Ovary (tissue), 9 donors: ENCODE results near the gene WNT7B. TPM values are rescaled to one million over a fixed set of nuclear protein-coding genes. Genes with fewer than 3 reads are reported as not detected.

ENCODE experiments used
- DNase-seq, 5 donors: peaks; one replicate each; pipeline ENCODE4 v3.0.0-alpha.2; 2019 to 2020
- H3K27ac ChIP-seq, 2 donors: fragments of 200-600 bp; one replicate each; pipeline versions ENCODE4 v1.5.1 to v1.8.0; 2019 to 2022
- H3K27me3 ChIP-seq: fragments of 200-600 bp; one replicate; pipeline ENCODE4 v1.8.0; 2022
- H3K36me3 ChIP-seq: fragments of 200-600 bp; sonication (generic); one replicate; pipeline ENCODE4 v1.5.1; 2019
- H3K4me1 ChIP-seq: one replicate; pipeline ENCODE4 v1.8.1; 2013; ENCODE audit warnings: mild to moderate bottlenecking, moderate library complexity; ENCODE audit not compliant: insufficient read depth
- H3K4me3 ChIP-seq: fragments of 200-600 bp; sonication (generic); one replicate; pipeline ENCODE4 v1.5.1; 2017
- H3K9me3 ChIP-seq, 2 donors: fragments of 200-600 bp in 1 of 2; sonication (generic) in 1 of 2; one replicate each; pipeline versions ENCODE4 v1.5.1 to v1.8.1; 2013 to 2019; ENCODE audit warnings: mild to moderate bottlenecking in 1 of 2, moderate library complexity in 1 of 2
- EP300 ChIP-seq: sonication (generic); formaldehyde crosslinking; IDR thresholded peaks from one replicate; pipeline ENCODE4 v1.6.1; 2017; ENCODE audit warnings: antibody characterized with exemption
- POLR2A ChIP-seq: fragments of 450-650 bp; IDR thresholded peaks from one replicate; pipeline ENCODE4 v1.6.1; 2017; ENCODE audit warnings: antibody characterized with exemption, mild to moderate bottlenecking, moderate library complexity
- WGBS, 3 donors: extraction: QIAGEN DNeasy Blood & Tissue Kit in 1 of 3; methylation state at CpG; one replicate each; pipeline versions ENCODE4 v1.1.5 to v1.1.7; 2013 to 2017; 5-methylcytosine and 5-hydroxymethylcytosine counted together
- intact Hi-C, 4 donors: fragments of 100-400 bp; cut with DNase I; formaldehyde crosslinking; loops; one replicate each; pipeline versions ENCODE4 v1.11.0 to v1.15.1; 2022 to 2023
- polyA plus RNA-seq, 2 donors: library from polyadenylated mRNA; stranded (reverse); fragments of 200-250 nt in 1 of 2; fragments of 350-450 nt in 1 of 2; fragmentation: Illumina TruSeq in 1 of 2; extraction: RNeasy Lipid Tissue Mini Kit (QIAGEN cat#74804) in 1 of 2; gene quantifications; one replicate each; pipeline ENCODE4 v1.2.3, GENCODE V29; 2013 to 2014
- total RNA-seq, 7 donors: library from RNA; depleted of rRNA in 2 of 7; stranded (reverse); fragments of >200 nt in 2 of 7; fragmentation: NEBNext Ultra II Directional in 3 of 7; extraction: Animal tissue kit (Norgen Biotek cat#: 25700) in 3 of 7; gene quantifications; one replicate each; pipeline versions ENCODE4 v1.1.0 to v1.2.4, GENCODE V29; 2016 to 2023
- TF ChIP-seq, protein P1 (sequence below), 3 donors: fragments of 450-650 bp in 2 of 3; fragments of 200-600 bp in 1 of 3; IDR thresholded peaks; one replicate each; pipeline versions ENCODE4 v1.5.1 to v1.8.0; 2016 to 2022; ENCODE audit warnings: antibody characterized with exemption in 3 of 3, mild to moderate bottlenecking in 1 of 3
- donor health status: DM: no; HTN: no; CAD: no; lungs with moderate emphysema.
- donor health status: DM: no; HTN: no; CAD: no.
- donor health status: Bipolar disorder and iron deficiency.
- donor health status: DM: yes; HTN: yes; CAD: no.
- donor health status: DM: no; HTN: no; CAD: no.
- donor health status: DM: yes; HTN: yes; CAD: no.

WNT7B gene
- total and polyA plus RNA-seq, 9 donors: 0.22 to 2.5 (median 0.59) TPM; not detected in 5

DNA sequence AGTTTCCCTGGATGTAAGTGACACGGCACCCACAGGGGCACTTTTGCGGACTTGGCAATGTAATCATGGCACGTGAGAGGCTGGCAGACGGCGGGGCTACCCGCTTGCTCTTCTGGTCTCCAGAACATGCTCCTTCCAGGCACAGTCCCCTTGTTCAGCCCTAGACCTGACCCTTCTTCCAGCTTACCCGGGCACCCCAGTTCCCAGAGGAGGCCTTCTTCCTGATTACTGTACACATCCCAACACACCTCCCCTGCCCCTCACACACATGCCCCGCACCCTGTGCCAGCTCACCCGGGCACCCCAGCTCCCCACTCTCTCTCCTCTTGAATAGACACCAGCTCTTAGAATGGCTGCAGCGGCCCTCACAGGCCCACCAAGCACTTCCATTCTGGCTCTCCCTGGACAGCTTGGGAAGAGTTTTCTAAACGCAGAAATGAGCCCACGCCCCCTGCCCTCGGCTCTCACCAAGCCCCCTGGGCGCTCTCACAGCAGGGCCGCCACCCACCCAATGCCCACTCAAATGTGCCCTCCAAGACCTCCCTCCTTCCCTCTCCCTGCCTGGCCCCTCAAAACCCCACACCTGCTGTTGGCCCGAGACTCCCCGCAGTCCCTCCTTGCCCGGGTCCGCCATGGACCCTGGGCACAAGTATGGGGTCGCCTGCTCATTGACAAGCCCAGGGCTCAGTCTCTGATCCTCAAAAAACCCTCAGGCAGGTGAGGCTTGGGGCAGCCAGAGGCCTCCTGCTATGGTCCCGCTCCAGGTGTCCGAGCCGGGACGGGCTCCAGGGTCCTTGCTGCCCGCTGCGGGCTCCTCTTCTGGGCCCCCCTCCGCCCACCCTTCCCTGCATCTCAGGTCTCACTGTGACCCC is 88.5 kb downstream of the WNT7B start:
- H3K27me3 ChIP-seq: no peaks in the 10 kb centered on the region

DNA sequence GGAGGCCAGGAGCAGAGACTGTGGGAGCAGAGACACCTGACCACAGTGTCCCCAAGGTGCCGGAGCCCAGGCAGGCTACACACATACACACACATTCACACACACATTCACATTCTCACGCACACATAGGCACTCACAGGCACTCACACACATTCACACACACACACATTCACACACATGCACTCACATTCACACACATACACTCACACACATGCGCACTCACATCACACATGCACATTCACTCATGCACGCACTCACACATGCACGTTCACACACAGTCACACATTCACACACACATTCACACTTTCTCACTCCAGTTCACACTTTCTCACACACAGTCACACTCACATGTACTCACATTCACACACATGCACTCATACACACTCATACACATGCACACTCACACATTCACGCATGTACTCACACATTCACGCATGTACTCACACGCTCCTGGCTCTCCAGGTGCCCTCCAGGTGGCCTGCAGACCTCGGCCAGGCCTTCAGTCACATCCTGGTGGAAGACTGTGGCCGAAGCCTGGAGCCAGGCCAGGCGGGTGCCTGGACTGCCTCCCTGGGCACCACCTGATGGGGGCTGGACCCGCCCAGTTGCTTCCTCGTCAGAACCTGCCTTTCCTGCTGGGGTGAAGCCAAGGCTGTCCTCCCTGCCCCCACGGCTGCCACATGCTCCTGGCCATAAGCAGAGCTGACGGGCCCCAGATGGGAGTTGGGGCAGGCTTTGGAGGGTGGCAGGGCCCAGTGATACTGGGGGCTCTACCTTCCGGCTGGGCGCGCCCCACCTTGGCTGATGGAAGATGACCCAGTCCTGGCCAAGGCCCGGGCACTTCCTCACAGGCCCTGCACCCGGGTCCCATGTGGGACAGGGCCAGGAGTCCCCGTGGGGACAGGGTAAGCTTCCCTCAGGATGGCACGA is 89.5 kb downstream of the WNT7B start:
- Histone ChIP-seq H3K9me3 (no peaks in the 10 kb centered on the region), H3K27me3 (no peaks in the 10 kb centered on the region), H3K27ac (no peak overlapping the region), H3K4me1 (no peaks in the 10 kb centered on the region), H3K4me3 (no peak overlapping the region), H3K36me3 (no peaks in the 10 kb centered on the region)
- TF ChIP-seq EP300 (no peak), POLR2A (no peak)
- TF ChIP-seq, protein P1, sequence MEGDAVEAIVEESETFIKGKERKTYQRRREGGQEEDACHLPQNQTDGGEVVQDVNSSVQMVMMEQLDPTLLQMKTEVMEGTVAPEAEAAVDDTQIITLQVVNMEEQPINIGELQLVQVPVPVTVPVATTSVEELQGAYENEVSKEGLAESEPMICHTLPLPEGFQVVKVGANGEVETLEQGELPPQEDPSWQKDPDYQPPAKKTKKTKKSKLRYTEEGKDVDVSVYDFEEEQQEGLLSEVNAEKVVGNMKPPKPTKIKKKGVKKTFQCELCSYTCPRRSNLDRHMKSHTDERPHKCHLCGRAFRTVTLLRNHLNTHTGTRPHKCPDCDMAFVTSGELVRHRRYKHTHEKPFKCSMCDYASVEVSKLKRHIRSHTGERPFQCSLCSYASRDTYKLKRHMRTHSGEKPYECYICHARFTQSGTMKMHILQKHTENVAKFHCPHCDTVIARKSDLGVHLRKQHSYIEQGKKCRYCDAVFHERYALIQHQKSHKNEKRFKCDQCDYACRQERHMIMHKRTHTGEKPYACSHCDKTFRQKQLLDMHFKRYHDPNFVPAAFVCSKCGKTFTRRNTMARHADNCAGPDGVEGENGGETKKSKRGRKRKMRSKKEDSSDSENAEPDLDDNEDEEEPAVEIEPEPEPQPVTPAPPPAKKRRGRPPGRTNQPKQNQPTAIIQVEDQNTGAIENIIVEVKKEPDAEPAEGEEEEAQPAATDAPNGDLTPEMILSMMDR (IDR thresholded peaks at IDR 0.05): no peak
- WGBS, 3 donors: 86 to 93% (median 90%) methylated on average over 18 to 22 of the region's 22 CpGs
- peak in 2 of 5 donors; percentile 18 to 31 for DNase-seq
- intact Hi-C loops: no loop called here

More for the DNA sequence above, 88.5 kb downstream of the WNT7B start:
- Histone ChIP-seq H3K27ac (no peak overlapping the region), H3K4me1 (no peaks in the 10 kb centered on the region), H3K4me3 (no peak overlapping the region), H3K9me3 (no peaks in the 10 kb centered on the region), H3K36me3 (no peaks in the 10 kb centered on the region)
- peak in 1 of 5 donors; percentile 12 for DNase-seq
- 94 to 95% (median 94%) methylated on average over 27 of the region's 27 CpGs for WGBS, 3 donors
- intact Hi-C loops: no loop called here
- no peak for TF ChIP-seq POLR2A
- TF ChIP-seq, protein P1 (IDR thresholded peaks at IDR 0.05): no peak
- no peak for TF ChIP-seq EP300

DNA sequence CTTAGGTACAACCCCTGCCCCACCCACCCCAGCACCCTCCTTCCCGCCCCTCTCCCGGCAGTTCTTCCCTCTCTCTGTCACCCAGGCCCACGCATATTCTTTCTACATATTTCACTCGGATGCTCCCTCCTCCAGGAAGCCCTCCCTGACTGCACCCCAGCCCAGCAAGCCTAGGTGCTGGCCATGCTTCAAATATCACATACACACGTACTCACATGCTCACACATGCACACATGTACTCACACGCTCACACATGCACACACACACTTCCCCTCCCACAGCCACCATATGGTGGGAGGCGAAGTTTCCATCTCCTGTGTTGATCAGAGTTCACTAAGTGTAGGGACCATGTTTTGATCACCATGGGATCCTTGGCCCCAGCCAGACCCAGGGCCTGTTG is 90.4 kb downstream of the WNT7B start:
- Histone ChIP-seq H3K27me3 (no peaks in the 10 kb centered on the region), H3K36me3 (no peaks in the 10 kb centered on the region), H3K27ac (no peak overlapping the region), H3K4me3 (no peak overlapping the region), H3K4me1 (no peaks in the 10 kb centered on the region), H3K9me3 (no peaks in the 10 kb centered on the region)
- peak in 2 of 5 donors; percentile 12 to 23 for DNase-seq
- intact Hi-C loops: no loop called here
- 86 to 92% (median 92%) methylated on average over 7 of the region's 7 CpGs for WGBS, 3 donors
- TF ChIP-seq POLR2A (no peak), EP300 (no peak)
- TF ChIP-seq, protein P1 (IDR thresholded peaks at IDR 0.05): no peak

DNA sequence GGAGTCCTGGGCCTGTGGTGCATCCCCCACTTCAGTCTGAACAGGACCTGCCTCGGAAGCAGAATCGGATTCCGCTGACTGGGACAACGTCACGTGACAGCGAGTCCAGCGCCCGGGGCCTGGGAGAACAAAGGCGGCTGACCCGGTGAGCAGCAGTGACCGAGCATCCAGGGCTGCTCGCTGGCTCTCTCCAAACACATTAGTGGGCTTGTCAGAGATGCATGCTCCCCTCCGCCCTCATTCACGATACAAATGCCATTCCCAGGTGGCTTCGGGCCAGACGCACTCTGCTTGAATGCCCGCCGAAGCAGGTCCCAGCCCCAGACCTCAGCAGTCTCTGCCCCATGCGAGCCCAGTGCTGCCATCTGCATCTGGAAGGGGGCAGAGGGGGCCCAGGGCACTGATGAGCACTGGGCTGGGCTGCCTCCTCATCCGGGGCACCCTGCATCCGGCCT is 91.0 kb downstream of the WNT7B start:
- H3K9me3 ChIP-seq: no peaks in the 10 kb centered on the region
- H3K27ac ChIP-seq: no peak overlapping the region
- no peaks in the 10 kb centered on the region for H3K4me1 ChIP-seq
- no peaks in the 10 kb centered on the region for H3K27me3 ChIP-seq
- TF ChIP-seq POLR2A (no peak), EP300 (no peak)
- TF ChIP-seq, protein P1 (IDR thresholded peaks at IDR 0.05): no peak
- 63 to 77% (median 75%) methylated on average over 20 to 21 of the region's 21 CpGs for WGBS, 3 donors
- intact Hi-C loops: no loop called here
- DNase-seq: peak in 2 of 5 donors; percentile 10 to 29
- no peak overlapping the region for H3K4me3 ChIP-seq
- H3K36me3 ChIP-seq: no peaks in the 10 kb centered on the region
